HG03025 (cell line): ENCODE results near the gene PRDM16.

Experiments
- ATAC-seq: cut with Tn5 transposase; IDR thresholded peaks from one replicate; pipeline ENCODE4 v1.9.1; 2021; ENCODE audit warnings: mild to moderate bottlenecking, moderate library complexity; ENCODE audit not compliant: unreplicated experiment, low FRiP score

Gene PRDM16

GRCh38 chr1:3065797-3066196, 3.2 kb upstream of the PRDM16 start:
- ATAC-seq = no peak

GRCh38 chr1:3066250-3066711, 2.7 kb upstream of the PRDM16 start:
- ATAC-seq = no peak

GRCh38 chr1:3066826-3067225, 2.2 kb upstream of the PRDM16 start:
- ATAC-seq = no peak

- no peak for ATAC-seq
Measured at GRCh38 chr1:3067301-3067670, 1.7 kb upstream of the PRDM16 start.

GRCh38 chr1:3067671-3068563, 1.1 kb upstream of the PRDM16 start:
- no peak for ATAC-seq

- ATAC-seq = no peak
Measured at GRCh38 chr1:3069491-3070308, 697 bp downstream of the PRDM16 start.

- no peak for ATAC-seq
Measured at GRCh38 chr1:3070309-3070643, 1.3 kb downstream of the PRDM16 start.

- ATAC-seq = no peak
Measured at GRCh38 chr1:3070644-3071564, 1.9 kb downstream of the PRDM16 start.

- ATAC-seq = no peak
Measured at GRCh38 chr1:3071565-3072390, 2.8 kb downstream of the PRDM16 start.

- ATAC-seq = no peak
Measured at GRCh38 chr1:3072391-3073185, 3.6 kb downstream of the PRDM16 start.

GRCh38 chr1:3073186-3073488, 4.1 kb downstream of the PRDM16 start:
- no peak for ATAC-seq

GRCh38 chr1:3073489-3074296, 4.7 kb downstream of the PRDM16 start:
- no peak for ATAC-seq

- no peak for ATAC-seq
Measured at GRCh38 chr1:3074297-3074741, 5.3 kb downstream of the PRDM16 start.

GRCh38 chr1:3074800-3075199, 5.8 kb downstream of the PRDM16 start:
- no peak for ATAC-seq

GRCh38 chr1:3075666-3076362, 6.8 kb downstream of the PRDM16 start:
- ATAC-seq = no peak

- no peak for ATAC-seq
Measured at GRCh38 chr1:3076363-3076740, 7.3 kb downstream of the PRDM16 start.

GRCh38 chr1:3077081-3077480, 8.1 kb downstream of the PRDM16 start:
- no peak for ATAC-seq

GRCh38 chr1:3077561-3077960, 8.6 kb downstream of the PRDM16 start:
- no peak for ATAC-seq
